ENCODE data around the gene ALOXE3.

ALOXE3 gene

GRCh38 chr17:8100111-8100510 lies 18.2 kb downstream of the ALOXE3 start:
- no peak overlapping the region for H3K27ac ChIP-seq (ENCODE audit: low read length)
- no peaks in the 10 kb centered on the region for H3K79me2 ChIP-seq (ENCODE audit: low read length)
- no peak overlapping the region for H2AFZ ChIP-seq (ENCODE audit: low read length)
- H3K27me3 ChIP-seq (replicated peaks; ENCODE audit: insufficient read depth, low read length), result peaks cover 52% of the 10 kb centered on the region
- H4K20me1 ChIP-seq (ENCODE audit: insufficient read depth, low read length), result no peaks in the 10 kb centered on the region
- no peaks in the 10 kb centered on the region for H3K36me3 ChIP-seq (replicated peaks; ENCODE audit: insufficient read depth, low read length)
- no peaks in the 10 kb centered on the region for H3K9me3 ChIP-seq (replicated peaks; ENCODE audit: insufficient read depth, low read length)
- no peak overlapping the region for H3K4me2 ChIP-seq (ENCODE audit: low read depth, low read length)
- no peaks in the 10 kb centered on the region for H3K4me1 ChIP-seq (ENCODE audit: low read length)
- H3K9ac ChIP-seq (ENCODE audit: low read length), result no peak overlapping the region
- TF ChIP-seq CTCF (IDR thresholded peaks at IDR 0.05; ENCODE audit: low read length), result no peak
- TF ChIP-seq EZH2 (optimal IDR thresholded peaks at IDR 0.05; ENCODE audit: low read depth, low read length), result no peak
- no peak for TF ChIP-seq EZH2phosphoT487 (IDR thresholded peaks at IDR 0.05; ENCODE audit: low read length)
- no peaks in the 10 kb centered on the region for H3F3A ChIP-seq (ENCODE audit: insufficient read depth, low read length)
- H3K9me2 ChIP-seq (replicated peaks; ENCODE audit: insufficient read depth, low read length), result no peaks in the 10 kb centered on the region
- no peak for DNase-seq
- H3K4me3 ChIP-seq (ENCODE audit: low read length), result no peak overlapping the region

- Histone ChIP-seq H3K9ac (ENCODE audit: low read length) (no peak overlapping the region), H3K4me3 (ENCODE audit: low read length) (no peak overlapping the region), H3K4me2 (ENCODE audit: low read depth, low read length) (no peak overlapping the region), H3K36me3 (replicated peaks; ENCODE audit: insufficient read depth, low read length) (no peaks in the 10 kb centered on the region), H2AFZ (ENCODE audit: low read length) (no peak overlapping the region), H3K27ac (ENCODE audit: low read length) (no peak overlapping the region), H3K79me2 (ENCODE audit: low read length) (no peaks in the 10 kb centered on the region), H3K4me1 (ENCODE audit: low read length) (no peaks in the 10 kb centered on the region), H4K20me1 (ENCODE audit: insufficient read depth, low read length) (no peaks in the 10 kb centered on the region), H3K9me3 (replicated peaks; ENCODE audit: insufficient read depth, low read length) (no peaks in the 10 kb centered on the region), H3K27me3 (replicated peaks; ENCODE audit: insufficient read depth, low read length) (peaks cover 56% of the 10 kb centered on the region), H3K9me2 (replicated peaks; ENCODE audit: insufficient read depth, low read length) (no peaks in the 10 kb centered on the region), H3F3A (ENCODE audit: insufficient read depth, low read length) (no peaks in the 10 kb centered on the region)
- TF ChIP-seq CTCF (IDR thresholded peaks at IDR 0.05; ENCODE audit: low read length), result no peak
- no peak for TF ChIP-seq EZH2phosphoT487 (IDR thresholded peaks at IDR 0.05; ENCODE audit: low read length)
- TF ChIP-seq EZH2 (optimal IDR thresholded peaks at IDR 0.05; ENCODE audit: low read depth, low read length), result no peak
- DNase-seq, result no peak
Observed at GRCh38 chr17:8096541-8096940, 21.8 kb downstream of the ALOXE3 start.

- no peaks in the 10 kb centered on the region for H3K4me1 ChIP-seq (ENCODE audit: low read length)
- no peak overlapping the region for H3K4me3 ChIP-seq (ENCODE audit: low read length)
- H4K20me1 ChIP-seq (ENCODE audit: insufficient read depth, low read length), result no peaks in the 10 kb centered on the region
- H3K36me3 ChIP-seq (replicated peaks; ENCODE audit: insufficient read depth, low read length), result no peaks in the 10 kb centered on the region
- no peaks in the 10 kb centered on the region for H3K9me3 ChIP-seq (replicated peaks; ENCODE audit: insufficient read depth, low read length)
- H2AFZ ChIP-seq (ENCODE audit: low read length), result no peak overlapping the region
- DNase-seq, result no peak
- TF ChIP-seq CTCF (IDR thresholded peaks at IDR 0.05; ENCODE audit: low read length), result no peak
- no peak for TF ChIP-seq EZH2 (optimal IDR thresholded peaks at IDR 0.05; ENCODE audit: low read depth, low read length)
- no peak for TF ChIP-seq EZH2phosphoT487 (IDR thresholded peaks at IDR 0.05; ENCODE audit: low read length)
- no peak overlapping the region for H3K9ac ChIP-seq (ENCODE audit: low read length)
- H3K27me3 ChIP-seq (replicated peaks; ENCODE audit: insufficient read depth, low read length), result peaks cover 67% of the 10 kb centered on the region
- no peak overlapping the region for H3K4me2 ChIP-seq (ENCODE audit: low read depth, low read length)
- H3K27ac ChIP-seq (ENCODE audit: low read length), result no peak overlapping the region
- no peaks in the 10 kb centered on the region for H3F3A ChIP-seq (ENCODE audit: insufficient read depth, low read length)
- H3K79me2 ChIP-seq (ENCODE audit: low read length), result no peaks in the 10 kb centered on the region
- no peaks in the 10 kb centered on the region for H3K9me2 ChIP-seq (replicated peaks; ENCODE audit: insufficient read depth, low read length)
Observed at GRCh38 chr17:8095361-8095760, 23.0 kb downstream of the ALOXE3 start.
